CD4-positive, alpha-beta T cell treated with Interleukin-6 for 4 hours (primary cell): ENCODE data around the gene MAST4.
A peak's percentile ranks its signal among the peaks of the same experiment; 100 is the strongest.

Experiments
- DNase-seq: peaks from one replicate; pipeline ENCODE4 v3.0.0-alpha.2; 2020; ENCODE audit warnings: mixed read lengths

The MAST4 gene

DNA sequence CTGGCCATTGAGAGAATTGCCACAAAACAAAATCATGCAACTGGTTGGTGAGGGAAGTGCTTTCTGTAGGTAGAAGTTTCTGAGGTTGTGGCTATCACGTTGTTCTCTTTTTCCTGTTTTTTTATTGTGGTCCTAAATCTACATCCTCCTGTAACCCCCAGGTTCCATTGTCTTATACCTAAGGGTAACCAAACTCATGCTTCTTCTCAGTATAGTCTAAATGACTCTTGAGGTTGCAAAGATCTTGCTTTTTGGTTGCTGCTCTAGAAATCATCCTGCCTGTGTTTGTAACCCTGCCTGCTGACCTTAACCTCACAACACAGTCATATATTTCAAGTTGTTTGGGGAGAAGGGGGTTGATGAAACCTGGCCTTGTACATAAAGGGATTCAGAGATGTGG, 327.3 kb downstream of the MAST4 start:
- no peak for DNase-seq

DNA sequence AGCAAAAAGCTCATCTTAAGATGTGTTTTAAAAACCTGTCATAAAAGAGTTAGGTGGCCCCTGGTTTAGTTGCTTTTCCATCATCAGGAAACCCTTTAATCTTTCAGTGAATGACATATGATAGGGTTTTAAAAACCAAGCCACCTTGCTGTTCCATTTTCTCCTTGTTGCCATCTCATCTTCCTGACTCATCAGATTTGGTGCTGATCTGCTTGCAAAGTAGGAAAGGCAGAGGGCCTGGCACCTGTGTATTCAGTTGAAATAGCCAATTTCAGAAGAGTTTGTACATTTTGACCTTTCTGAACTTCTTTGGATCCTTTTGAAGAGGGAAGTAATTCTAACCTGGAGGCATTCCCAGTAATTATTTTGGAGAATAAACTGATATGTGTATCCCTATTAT, 327.7 kb downstream of the MAST4 start:
- no peak for DNase-seq

DNA sequence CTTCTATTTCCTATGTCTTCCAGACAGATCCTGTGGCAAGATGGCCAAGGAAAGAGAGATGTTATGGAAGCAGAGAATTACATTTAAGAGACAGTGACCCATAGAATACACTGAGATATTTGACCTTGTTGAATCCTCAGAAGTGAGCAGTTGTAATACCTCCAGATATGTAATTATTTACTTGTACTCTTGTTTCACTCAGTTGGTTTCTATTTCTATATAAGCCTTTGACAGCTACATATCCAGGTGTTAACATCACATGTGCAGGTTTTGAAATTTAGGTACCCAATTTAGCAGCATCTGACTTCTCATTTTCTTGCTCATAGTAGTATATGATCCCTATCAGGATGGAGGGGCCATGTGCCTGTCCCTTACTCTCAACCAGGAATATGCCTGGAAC, 330.9 kb downstream of the MAST4 start:
- DNase-seq = no peak

DNA sequence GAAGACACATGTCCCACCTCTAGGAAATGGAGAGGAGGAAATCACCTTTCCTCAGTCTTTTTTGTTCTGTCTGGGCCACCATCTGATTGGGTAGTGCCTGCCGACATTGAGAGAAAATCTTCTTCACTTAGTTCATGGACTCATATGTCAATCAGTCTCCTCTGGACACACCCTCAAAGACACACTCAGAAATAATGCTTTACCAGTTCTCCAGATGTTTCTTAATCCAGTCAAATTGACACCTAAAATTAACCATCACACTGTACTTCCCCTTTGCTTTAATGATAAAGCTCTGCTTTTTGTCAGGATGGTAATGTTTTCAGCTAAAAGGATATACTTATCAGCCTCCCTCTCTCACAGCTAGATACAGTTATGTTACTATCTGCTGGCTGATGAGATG, 333.1 kb downstream of the MAST4 start:
- no peak for DNase-seq

DNA sequence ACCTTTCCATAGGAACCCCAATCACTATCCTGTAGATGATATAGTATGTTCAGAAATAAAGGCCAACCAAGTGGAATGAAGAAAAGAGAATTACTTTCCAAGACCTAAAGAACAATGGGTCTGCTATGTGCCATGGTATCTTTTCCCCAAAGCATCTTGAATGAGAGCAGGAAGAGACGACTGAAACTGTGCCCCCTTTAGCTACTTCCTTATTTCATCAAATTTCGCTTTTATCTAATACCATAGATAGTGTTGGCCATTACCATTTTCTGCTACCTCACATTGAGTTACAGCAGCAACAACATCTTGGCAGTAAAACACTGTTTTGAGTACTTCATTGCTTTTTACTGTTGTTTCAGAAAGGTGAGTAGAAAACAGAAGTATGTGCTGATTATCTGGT, 333.8 kb downstream of the MAST4 start:
- no peak for DNase-seq

DNA sequence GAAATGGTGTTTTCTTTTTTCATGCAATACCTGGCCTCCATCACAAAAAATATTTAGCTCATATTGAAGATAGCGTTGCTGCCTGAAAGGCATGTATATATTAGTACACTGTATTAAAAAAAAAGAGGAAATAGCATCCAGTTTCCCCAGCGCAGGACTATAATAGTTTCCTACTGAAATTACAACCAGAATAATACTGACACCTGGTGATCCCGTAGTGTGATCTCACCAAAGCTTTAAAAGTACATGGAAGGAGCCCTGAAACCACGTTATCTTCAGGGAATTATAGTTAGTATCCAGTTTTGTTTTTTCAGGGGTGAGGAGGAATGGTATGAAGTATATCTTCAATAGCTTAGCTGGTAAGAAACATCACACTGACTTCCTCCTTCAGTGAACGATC, 335.5 kb downstream of the MAST4 start:
- no peak for DNase-seq

DNA sequence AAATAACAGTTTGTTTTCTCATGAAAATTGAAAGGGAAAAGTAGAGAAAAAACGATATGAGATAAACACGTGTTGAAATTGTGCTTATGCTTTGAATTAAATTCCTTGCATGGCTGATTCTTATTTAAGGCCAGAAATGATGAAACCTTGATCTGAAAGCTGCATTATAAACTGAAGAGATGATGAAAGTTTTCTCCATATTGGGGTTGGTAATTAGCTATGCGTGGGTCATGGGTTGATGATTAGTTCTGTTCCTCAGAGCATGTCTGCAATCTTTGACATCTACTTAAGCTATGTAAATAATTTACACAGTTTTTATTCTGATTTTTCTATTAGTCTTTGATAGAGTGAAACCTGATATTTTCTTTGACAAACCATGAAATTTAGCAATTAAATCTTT, 336.3 kb downstream of the MAST4 start:
- no peak for DNase-seq

DNA sequence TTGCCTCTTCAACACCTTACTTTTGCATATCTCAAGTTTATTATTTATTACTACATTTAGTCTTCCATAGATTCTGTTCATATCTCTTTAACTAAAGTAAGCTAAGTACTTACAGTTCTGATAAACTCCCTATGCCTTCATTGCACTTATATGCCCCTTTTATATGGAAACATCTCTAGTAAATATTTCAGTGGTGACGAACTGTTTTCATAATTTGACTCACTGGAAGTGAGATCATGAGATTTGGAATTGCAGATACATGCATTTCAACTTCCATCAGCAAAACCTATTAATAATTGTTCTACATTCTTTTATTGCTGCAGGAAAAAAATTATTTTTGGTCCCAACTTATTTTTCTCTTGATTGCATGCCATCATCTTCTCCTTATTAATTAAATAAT, 336.9 kb downstream of the MAST4 start:
- no peak for DNase-seq

DNA sequence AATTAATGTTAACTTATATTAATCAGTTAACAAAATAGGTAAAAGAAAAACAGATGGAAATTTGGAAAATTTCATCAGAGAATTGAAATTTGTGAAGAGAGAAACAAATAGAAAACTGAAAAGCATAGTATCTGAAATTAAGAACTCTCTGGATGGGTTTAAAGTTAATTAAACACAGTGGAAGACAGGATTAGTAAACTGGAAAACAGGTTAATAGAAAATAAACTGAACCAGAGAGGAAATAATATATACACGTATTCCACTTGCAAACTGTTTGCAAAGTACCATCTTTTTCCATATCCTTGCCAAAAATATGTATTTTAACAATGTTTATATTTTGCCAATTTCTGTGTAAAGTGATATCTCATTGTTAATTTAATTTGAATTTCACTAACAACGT, 342.9 kb downstream of the MAST4 start:
- DNase-seq = no peak

DNA sequence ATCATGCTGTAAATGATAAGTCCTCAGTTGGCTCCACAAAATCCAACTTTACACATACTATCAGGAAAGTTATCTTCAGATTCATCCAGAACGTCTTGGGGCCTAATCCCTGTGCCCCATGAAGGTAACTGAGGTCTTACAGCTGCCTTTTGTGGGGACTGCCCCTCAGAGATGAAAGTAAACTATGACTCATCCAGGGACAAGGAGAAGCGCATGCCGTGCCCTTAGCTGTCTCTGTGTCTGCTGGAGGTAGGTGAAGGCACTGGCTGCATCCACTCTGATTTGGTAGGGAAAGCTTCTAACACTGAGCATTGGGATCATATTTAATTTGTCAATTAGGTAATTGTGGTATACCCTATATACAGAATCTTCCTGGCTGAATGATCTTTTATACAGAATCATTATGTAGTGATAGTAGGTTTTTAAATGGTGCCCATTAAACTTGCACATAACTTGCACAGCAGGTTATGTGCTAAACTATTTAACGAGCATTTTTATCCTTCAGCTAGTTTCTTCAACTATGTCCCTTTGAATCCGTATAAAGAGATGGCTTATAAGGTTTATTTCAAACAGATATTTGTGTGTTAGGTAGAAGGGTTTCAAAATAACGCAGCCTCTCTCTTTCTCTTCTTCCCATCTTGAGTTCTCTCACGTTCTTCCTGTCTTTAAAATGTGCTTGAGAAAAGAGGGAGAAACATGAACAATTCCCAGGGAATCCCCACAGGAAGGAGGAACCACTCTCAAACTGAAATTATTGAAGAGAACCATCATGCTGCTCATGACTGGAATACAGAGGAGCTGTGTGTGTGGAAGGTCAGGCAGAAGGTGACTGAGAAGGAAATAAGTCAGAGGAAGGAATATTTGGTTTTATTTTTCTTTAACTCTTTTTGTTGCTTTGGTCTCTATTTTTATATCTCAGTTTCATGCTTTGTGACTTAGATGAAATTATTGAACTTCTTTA, 349.5 kb downstream of the MAST4 start:
- DNase-seq = peak; percentile 2

DNA sequence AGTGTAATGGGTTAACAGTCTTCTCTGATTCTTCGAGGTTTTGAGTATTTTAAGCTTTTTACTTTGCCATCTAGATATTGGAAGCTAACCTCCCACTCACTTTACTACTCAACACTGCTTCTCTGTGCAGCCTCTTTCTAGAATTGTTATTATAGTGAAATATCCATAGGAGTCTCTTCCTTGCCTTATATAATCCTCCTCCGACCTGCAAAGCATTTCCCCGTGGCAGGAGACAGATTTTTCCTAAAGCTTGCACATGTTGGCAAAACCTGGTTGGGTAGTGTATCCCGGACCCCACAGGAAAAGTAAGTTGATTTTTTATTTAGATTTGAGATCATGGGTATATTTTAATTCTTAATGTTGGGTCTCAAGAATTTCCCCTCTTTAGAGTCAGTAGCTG, 351.3 kb downstream of the MAST4 start:
- no peak for DNase-seq

DNA sequence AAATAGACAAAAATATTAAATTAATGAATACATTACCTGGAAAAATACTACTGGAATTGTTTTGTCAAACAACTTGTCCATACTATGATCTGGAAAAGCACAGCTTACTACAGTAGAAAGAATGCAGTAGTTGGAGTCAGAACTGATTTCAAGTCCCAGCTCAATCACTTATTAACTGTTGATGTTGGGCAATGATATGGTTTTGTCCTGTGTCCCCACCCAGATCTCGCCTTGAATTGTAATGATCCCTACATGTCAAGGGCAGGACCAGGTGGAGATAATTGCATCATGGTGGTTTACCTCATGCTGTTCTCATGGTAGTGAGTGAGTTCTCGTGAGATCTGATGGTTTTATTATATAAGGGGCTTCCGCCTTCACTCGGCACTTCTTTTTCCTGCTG, 352.9 kb downstream of the MAST4 start:
- no peak for DNase-seq

DNA sequence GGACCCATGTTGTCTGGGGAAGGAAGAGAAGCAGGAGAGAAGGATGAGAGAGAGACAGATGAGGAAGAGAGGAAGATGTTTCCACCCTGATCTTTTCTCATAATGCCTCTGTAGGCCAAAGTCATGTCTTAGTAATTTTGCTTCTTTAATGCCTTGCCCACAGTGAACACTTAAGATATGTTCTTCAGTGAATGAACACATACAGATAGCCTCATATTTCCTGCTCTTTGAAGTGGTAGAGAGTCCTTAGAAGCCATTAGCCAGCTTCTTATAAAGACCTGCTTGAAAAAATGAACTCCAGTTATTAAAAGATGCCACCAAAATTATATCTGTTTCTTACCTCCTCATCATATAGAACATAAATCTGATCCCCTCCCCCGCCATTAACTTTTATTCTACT, 356.0 kb downstream of the MAST4 start:
- no peak for DNase-seq

DNA sequence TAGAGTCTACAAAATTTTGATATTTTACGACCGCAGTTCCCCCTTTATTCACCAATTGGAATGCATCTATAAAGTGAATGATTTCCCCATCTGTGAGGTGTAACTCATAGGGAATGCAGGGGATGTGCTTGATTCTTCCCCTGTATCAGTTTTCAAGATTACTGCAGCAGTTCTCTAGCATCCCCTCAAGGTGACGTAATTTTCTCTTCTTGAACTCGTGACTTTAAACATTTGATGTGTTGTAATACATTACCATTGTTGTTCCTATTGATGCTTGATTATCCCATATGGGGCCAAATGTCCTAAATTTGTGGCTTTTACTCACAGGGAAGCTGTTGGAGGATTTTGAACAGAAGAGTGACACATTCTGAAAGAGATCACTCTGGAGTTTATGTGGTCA, 360.2 kb downstream of the MAST4 start:
- no peak for DNase-seq

DNA sequence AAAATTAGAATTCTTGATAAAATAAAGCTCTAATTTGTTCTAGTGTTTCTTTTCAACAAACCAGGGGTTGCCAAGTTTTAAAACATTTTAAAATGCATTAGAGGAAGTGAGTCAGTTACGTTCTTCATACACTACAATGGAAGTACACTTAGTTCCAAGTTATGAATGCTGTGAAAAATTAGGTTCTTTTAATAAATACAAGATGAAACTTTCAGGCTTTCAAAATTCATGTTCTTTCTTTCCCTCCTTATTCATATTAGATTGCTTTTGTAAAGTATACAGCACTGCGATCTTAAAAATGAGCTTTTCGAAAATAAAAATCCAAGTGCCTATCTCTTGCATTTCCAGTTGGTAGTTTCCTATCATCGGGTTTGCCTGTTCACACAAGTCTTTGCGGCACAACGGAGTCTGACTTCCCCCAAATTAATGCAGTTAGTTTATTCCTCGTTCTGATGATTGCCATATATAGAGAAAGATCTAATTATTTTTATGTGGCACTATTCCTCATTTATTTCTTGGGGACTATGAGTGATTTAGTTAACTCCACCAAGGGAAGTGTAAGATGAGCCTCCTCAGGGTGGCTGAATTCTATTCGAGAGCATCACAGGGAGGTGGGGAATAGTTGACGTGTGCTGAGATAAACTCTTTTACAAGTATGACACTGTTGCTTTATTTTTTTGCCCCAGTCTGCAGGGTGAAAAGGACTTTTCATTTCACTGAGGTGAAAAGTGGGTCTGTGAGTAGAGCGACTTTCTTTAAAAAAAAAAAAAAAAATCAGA, 362.2 kb downstream of the MAST4 start:
- no peak for DNase-seq

DNA sequence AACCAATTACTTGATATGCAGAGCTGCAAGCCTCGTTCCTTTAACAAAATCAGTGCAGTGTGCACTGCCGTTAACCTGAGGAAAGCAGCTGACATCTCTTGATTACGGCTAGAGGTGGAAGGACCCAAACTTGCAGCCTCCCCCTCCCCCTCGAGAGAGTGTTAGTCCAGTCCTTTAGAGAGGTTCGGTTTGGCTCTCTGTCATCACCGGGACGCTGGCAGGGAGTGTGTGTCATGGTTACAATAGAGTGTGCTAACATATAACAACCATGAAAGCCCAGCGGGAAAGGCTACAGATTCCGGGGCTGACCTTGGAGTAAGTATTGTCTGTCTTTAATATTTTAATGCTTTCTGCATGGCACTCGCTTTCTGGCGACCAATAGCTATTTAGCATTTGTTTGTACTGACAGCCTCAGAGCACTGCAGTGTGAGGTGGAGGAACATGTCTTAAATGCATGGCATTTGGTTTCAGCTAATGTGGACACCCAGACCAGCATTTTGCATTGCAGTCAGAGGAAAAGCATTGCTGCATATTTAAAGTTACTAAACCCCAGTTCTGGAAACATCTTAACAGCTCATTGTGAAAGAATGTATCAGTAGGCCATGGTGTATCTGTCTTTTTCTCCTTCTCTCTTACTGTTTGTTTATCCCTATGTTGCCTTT, 362.9 kb downstream of the MAST4 start:
- no peak for DNase-seq

DNA sequence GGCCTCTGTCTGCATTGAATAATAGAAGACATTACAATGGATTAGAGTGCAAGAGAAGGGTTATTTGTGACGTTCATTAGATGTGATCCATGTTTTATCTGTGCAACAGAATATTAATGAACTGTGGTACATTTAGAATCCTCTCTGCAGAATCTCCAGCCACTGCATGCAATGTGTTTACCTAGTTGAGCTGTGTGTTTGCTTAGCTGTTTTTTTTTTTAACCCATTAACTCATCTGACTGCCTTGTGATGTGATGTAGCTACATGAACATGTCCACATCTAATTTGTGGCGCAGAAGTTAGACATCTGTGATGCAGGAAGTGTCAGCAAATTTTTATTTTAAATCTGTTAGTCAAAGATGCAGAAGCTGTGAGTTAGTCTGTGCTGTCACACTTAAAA, 363.5 kb downstream of the MAST4 start:
- DNase-seq = no peak

DNA sequence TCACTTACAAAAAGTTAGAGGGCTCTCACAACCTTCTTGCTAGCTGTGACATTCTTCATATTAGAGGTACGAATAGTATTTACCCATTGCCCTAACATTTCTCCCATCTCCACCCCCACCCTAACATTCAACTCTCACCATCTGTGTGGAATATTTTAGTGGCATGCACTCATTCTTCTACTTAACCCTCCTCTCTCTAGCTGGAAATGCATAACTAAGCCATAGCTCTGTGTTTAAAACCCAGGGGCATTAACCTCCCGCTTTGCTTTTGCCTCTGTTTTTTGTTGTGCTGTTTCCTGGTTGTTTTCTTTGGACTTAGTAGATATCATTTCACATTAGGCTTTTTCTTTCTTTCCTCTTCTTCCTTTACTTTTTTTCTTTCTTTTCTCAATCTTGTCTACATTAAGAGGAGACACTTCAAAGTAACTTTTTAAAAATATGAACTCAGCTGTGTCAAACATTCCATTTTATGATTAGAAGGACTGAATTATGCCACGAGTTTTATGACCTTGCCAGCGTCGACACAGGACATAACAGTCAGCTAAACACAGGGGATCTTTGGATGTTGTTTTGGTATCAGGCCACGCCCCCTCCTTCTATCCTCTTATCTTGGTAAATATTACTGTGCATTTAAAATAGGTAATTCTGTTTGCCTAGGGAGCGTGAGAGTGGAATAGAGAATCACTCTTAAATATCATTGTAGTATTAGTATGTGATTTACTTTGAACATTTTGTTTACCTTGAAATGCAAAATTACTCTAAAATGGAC, 364.4 kb downstream of the MAST4 start:
- no peak for DNase-seq

DNA sequence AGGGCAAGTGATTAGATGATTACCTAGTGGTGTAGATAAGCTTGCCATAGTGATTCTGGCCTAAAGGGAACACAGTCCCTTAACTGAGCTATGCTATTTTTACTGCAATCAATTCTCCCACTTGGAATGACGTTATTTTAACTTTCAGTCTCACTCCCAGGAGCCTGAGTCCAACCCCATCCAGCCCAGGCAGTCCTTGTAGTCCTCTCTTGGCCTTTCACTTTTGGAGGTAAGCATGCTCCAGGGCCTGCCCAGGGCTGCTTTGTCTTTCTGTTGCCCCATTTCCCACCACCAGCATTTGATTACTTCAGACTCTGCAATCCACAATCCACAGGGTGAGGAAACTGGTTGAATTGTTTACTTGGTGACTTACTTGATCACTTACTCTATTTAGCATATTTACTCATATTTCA, 367.4 kb downstream of the MAST4 start:
- DNase-seq = no peak

DNA sequence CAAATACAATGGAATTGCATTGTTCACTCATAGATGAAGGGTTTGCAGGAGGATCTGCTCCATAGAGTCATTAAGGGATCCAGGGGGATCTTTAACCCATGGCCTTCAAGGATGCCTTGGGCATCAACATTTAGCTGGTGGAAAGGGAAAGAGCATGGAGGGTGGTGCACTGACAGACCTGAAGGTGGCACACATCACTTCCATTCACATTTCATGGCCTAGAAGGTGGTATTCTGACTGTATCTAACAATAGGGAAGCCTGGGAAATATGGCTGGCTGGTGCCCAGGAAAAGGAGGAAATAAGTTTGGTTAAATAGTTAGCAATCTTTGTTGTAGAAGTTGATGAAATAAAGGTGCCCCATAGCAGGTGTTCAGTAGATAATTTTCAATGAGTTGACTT, 370.2 kb downstream of the MAST4 start:
- no peak for DNase-seq

DNA sequence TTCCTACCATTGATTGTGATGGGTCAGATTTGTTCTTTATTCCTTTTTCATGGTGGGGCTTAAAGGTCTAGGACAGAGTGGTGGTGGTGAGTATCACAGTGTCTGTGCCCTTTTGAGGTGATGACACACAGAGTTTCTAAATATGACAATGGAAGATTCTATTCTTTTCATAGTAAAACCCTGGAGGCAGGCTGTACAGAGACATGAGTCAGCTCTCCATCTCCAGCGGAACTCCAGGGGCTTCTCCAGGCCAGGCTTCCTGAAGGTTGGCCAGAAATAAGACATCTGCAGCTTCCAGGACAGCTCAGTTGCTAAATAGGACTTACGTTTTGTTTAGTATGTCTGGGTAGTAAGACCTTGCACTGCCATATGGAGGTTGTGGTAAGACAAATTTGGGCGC, 370.9 kb downstream of the MAST4 start:
- no peak for DNase-seq

DNA sequence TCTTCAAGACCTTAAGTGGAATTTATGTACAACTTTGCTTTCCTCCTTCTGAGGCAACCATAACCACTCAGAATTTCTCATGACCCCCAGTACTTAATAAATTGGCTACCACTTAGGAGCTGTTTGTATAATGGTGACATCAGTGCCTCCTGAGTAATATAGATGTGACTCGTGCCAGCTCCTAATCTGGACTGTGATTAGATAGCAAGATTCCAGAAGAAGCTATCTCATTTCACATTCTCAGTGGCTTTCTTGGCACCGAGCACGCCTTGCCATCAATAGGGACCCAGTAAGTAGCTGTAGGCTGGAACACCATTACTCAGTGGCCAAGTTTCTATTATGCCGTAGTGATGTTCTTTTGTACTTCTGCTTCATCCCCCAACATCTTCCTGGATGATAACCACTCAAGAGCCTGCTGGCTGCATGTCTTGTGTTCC, 371.7 kb downstream of the MAST4 start:
- no peak for DNase-seq

DNA sequence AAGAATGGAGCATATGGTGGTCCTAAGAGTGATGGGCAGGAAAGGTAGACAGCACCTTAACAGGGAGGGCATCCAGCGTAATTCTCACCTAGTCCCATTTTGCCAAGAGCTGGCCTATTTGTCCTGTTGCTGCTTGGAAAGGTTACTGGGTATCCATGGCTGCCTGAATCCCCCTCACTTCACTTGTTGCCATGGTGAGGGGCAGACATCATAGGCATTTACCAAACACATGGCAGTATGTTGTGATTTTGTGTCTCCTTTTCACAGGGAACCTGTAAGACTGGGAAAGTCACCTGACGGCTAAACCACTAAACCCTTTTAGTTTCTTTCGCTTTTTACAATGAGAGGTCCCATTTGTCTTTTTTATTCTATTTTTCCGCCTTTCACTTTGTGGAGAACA, 373.3 kb downstream of the MAST4 start:
- no peak for DNase-seq
